ENCODE data around the gene PIN1.

Gene PIN1

GRCh38 chr19:9891609-9892373 is 56.7 kb downstream of the PIN1 start:
- DNase-seq (ENCODE audit: low spot score) = no peak

All from ecto neural progenitor cell (in vitro differentiated cells).